Stomach (tissue), 4 donors: ENCODE results near the gene KCND2.

Experiments used
- EP300 ChIP-seq: sonication (generic); formaldehyde crosslinking; IDR thresholded peaks from one replicate; pipeline ENCODE4 v1.6.1; 2017; ENCODE audit warnings: antibody characterized with exemption
- POLR2A ChIP-seq, 4 donors: fragments of 450-650 bp; IDR thresholded peaks; one replicate each; pipeline ENCODE4 v1.6.1; 2016; ENCODE audit warnings: antibody characterized with exemption in 4 of 4, control low read depth in 2 of 4, mild to moderate bottlenecking in 1 of 4, moderate library complexity in 1 of 4
- POLR2AphosphoS5 ChIP-seq, 3 donors: sonication (generic); formaldehyde crosslinking; IDR thresholded peaks; one replicate each; pipeline ENCODE4 v1.6.1; 2016; ENCODE audit warnings: antibody characterized with exemption in 3 of 3
- TF ChIP-seq, protein P1 (sequence below), 7 experiments: fragments of 450-650 bp in 4 of 7; fragments of 200-600 bp in 3 of 7; sonication (generic) in 3 of 7; IDR thresholded peaks; one replicate each; pipeline ENCODE4 v1.5.1; 2016 to 2019; ENCODE audit warnings: antibody characterized with exemption in 7 of 7, control low read depth in 2 of 7, mild to moderate bottlenecking in 1 of 7

DNA sequence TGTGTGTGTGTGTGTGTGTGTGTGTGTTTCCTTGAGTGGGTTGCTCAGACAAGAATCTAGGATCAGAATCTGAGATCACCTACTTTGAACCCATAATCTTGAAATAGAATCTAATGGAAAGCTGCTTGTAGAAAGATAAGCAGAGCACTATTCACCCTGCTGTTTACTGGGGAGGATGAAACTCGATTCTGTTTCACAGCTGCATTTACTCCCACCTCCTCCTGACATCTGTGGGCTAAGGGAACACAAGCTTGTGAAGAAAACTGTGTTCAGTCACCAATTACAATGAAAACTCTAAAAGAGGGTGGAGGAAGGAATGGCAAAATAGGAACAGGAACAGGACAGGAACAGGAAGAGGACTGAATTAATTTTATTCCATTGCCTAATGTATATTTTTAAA lies 315.4 kb downstream of the KCND2 start:
- TF ChIP-seq, protein P1, sequence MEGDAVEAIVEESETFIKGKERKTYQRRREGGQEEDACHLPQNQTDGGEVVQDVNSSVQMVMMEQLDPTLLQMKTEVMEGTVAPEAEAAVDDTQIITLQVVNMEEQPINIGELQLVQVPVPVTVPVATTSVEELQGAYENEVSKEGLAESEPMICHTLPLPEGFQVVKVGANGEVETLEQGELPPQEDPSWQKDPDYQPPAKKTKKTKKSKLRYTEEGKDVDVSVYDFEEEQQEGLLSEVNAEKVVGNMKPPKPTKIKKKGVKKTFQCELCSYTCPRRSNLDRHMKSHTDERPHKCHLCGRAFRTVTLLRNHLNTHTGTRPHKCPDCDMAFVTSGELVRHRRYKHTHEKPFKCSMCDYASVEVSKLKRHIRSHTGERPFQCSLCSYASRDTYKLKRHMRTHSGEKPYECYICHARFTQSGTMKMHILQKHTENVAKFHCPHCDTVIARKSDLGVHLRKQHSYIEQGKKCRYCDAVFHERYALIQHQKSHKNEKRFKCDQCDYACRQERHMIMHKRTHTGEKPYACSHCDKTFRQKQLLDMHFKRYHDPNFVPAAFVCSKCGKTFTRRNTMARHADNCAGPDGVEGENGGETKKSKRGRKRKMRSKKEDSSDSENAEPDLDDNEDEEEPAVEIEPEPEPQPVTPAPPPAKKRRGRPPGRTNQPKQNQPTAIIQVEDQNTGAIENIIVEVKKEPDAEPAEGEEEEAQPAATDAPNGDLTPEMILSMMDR (IDR thresholded peaks at IDR 0.05), result no peak
- no peak for TF ChIP-seq POLR2A (IDR thresholded peaks at IDR 0.05)
- TF ChIP-seq POLR2AphosphoS5 (IDR thresholded peaks at IDR 0.05), result no peak
- TF ChIP-seq EP300, result no peak
